Spleen (tissue), 7 donors: ENCODE measurements around the gene USP34.

ENCODE experiments used
- CTCF ChIP-seq, 11 experiments: fragments of 200-600 bp in 7 of 11; fragments of 450-650 bp in 4 of 11; sonication (generic) in 4 of 11; IDR thresholded peaks in 8 of 11; conservative IDR thresholded peaks in 3 of 11; 1 replicate in 7 of 11; 2 replicates in 4 of 11; pipeline versions ENCODE4 v1.4.0 to v1.8.0; 2016 to 2021; ENCODE audit warnings: antibody characterized with exemption in 11 of 11, inconsistent platforms in 4 of 11, mild to moderate bottlenecking in 1 of 11
- POLR2AphosphoS5 ChIP-seq, 3 donors: sonication (generic); formaldehyde crosslinking; IDR thresholded peaks; one replicate each; pipeline ENCODE4 v1.5.1; 2017; ENCODE audit warnings: antibody characterized with exemption in 3 of 3
- donor health status: DM: no; HTN: no; CAD: no; lungs with moderate emphysema.
- donor health status: DM: no; HTN: no; CAD: no.
- donor health status: DM: no; HTN: no; CAD: no.

- TF ChIP-seq CTCF (IDR thresholded peaks at IDR 0.05 in 8 of 11, conservative IDR thresholded peaks at IDR 0.05 in 3 of 11) = no peak
- no peak for TF ChIP-seq POLR2AphosphoS5 (IDR thresholded peaks at IDR 0.05)
Measured at GRCh38 chr2:61414674-61415073, 56.2 kb downstream of the USP34 start.
